GM19043 (cell line): Measurements from ENCODE around the gene IDUA.

Experiments
- ATAC-seq: cut with Tn5 transposase; IDR thresholded peaks from one replicate; pipeline ENCODE4 v1.9.1; 2021; ENCODE audit warnings: low read depth; ENCODE audit not compliant: unreplicated experiment

Gene IDUA

GRCh38 chr4:1027915-1028238 is 41.0 kb downstream of the IDUA start:
- no peak for ATAC-seq

GRCh38 chr4:1028574-1029220 is 41.9 kb downstream of the IDUA start:
- no peak for ATAC-seq

- no peak for ATAC-seq
These were observed 42.7 kb downstream of the IDUA start for GRCh38 chr4:1029529-1029928.

- no peak for ATAC-seq
These were observed 43.2 kb downstream of the IDUA start for GRCh38 chr4:1030031-1030430.

- no peak for ATAC-seq
These were observed 43.7 kb downstream of the IDUA start for GRCh38 chr4:1030559-1030958.

- no peak for ATAC-seq
These were observed 44.5 kb downstream of the IDUA start for GRCh38 chr4:1031346-1031745.

- no peak for ATAC-seq
These were observed 45.3 kb downstream of the IDUA start for GRCh38 chr4:1031956-1032795.

- ATAC-seq: no peak
These were observed 46.0 kb downstream of the IDUA start for GRCh38 chr4:1032861-1033260.

GRCh38 chr4:1033840-1034551 is 47.2 kb downstream of the IDUA start:
- no peak for ATAC-seq

GRCh38 chr4:1035510-1035909 is 48.7 kb downstream of the IDUA start:
- no peak for ATAC-seq

- no peak for ATAC-seq
These were observed 49.3 kb downstream of the IDUA start for GRCh38 chr4:1036095-1036494.

- no peak for ATAC-seq
These were observed 50.3 kb downstream of the IDUA start for GRCh38 chr4:1036976-1037810.

GRCh38 chr4:1038948-1039492 is 52.2 kb downstream of the IDUA start:
- no peak for ATAC-seq

GRCh38 chr4:1039493-1040343 is 52.9 kb downstream of the IDUA start:
- no peak for ATAC-seq

- ATAC-seq: no peak
These were observed 53.7 kb downstream of the IDUA start for GRCh38 chr4:1040344-1041146.

GRCh38 chr4:1041147-1041935 is 54.5 kb downstream of the IDUA start:
- ATAC-seq: no peak

GRCh38 chr4:1041936-1042330 is 55.1 kb downstream of the IDUA start:
- ATAC-seq: no peak
